H9 (cell line): ENCODE results near the gene SCAF11. TPM values are rescaled to one million over a fixed set of nuclear protein-coding genes. Genes with fewer than 3 reads are reported as not detected.

Source experiments
- DNase-seq: peaks from one replicate; pipeline ENCODE4 v3.0.0-alpha.2; 2017
- H2AFZ ChIP-seq: one replicate; pipeline ENCODE4 v1.6.1; 2013; ENCODE audit warnings: mild to moderate bottlenecking, low read length, control low read depth, moderate library complexity
- H2AK5ac ChIP-seq: 2 replicates; pipeline ENCODE4 v1.6.1; 2013; ENCODE audit warnings: low read length, control low read depth, mixed read lengths; ENCODE audit not compliant: insufficient read length
- H2BK120ac ChIP-seq: one replicate; pipeline ENCODE4 v1.6.1; 2013; ENCODE audit warnings: low read depth, mild to moderate bottlenecking, low read length, control low read depth, inconsistent platforms; ENCODE audit not compliant: poor library complexity, severe bottlenecking
- H2BK12ac ChIP-seq: 2 replicates; pipeline ENCODE4 v1.6.1; 2013; ENCODE audit warnings: low read length, control low read depth, mixed read lengths, low read depth; ENCODE audit not compliant: insufficient read length
- H2BK15ac ChIP-seq: 2 replicates; pipeline ENCODE4 v1.6.1; 2013; ENCODE audit warnings: low read depth, low read length, control low read depth
- H2BK20ac ChIP-seq: one replicate; pipeline ENCODE4 v1.6.1; 2013; ENCODE audit warnings: low read depth, mild to moderate bottlenecking, low read length, control low read depth, inconsistent platforms; ENCODE audit not compliant: poor library complexity, severe bottlenecking
- H2BK5ac ChIP-seq: 2 replicates; pipeline ENCODE4 v1.6.1; 2013; ENCODE audit warnings: low read length, control low read depth, mixed read lengths; ENCODE audit not compliant: insufficient read length
- H3K14ac ChIP-seq: 2 replicates; pipeline ENCODE4 v1.6.1; 2013; ENCODE audit warnings: low read length, control low read depth; ENCODE audit not compliant: insufficient read depth
- H3K18ac ChIP-seq: 2 replicates; pipeline ENCODE4 v1.6.1; 2013; ENCODE audit warnings: low read depth, mild to moderate bottlenecking, mixed read lengths, low read length, control low read depth; ENCODE audit not compliant: insufficient read length
- H3K23ac ChIP-seq: 2 replicates; pipeline ENCODE4 v1.6.1; 2013; ENCODE audit warnings: low read length, control low read depth, mixed read lengths, low read depth; ENCODE audit not compliant: insufficient read length
- H3K23me2 ChIP-seq: 2 replicates; pipeline ENCODE4 v1.6.1; 2013; ENCODE audit warnings: low read depth, mild to moderate bottlenecking, mixed read lengths, low read length, control low read depth; ENCODE audit not compliant: insufficient read length, poor library complexity, severe bottlenecking
- H3K27ac ChIP-seq: 2 replicates; pipeline ENCODE4 v1.5.1; 2013; ENCODE audit warnings: low read length, control low read depth, mixed read lengths, low read depth; ENCODE audit not compliant: insufficient read length
- H3K27me3 ChIP-seq: 2 replicates; pipeline ENCODE4 v1.6.1; 2013; ENCODE audit warnings: low read length, control low read depth, inconsistent platforms; ENCODE audit not compliant: insufficient read depth
- H3K4ac ChIP-seq: 2 replicates; pipeline ENCODE4 v1.6.1; 2013; ENCODE audit warnings: low read depth, mild to moderate bottlenecking, control low read depth, inconsistent platforms, low read length, moderate library complexity
- H3K4me1 ChIP-seq: 2 replicates; pipeline ENCODE4 v1.6.1; 2013; ENCODE audit warnings: low read length, control low read depth, inconsistent platforms; ENCODE audit not compliant: insufficient read depth
- H3K4me2 ChIP-seq: 2 replicates; pipeline ENCODE4 v1.6.1; 2013; ENCODE audit warnings: low read length, control low read depth, mixed read lengths; ENCODE audit not compliant: insufficient read length, insufficient read depth
- H3K56ac ChIP-seq: 2 replicates; pipeline ENCODE4 v1.6.1; 2013; ENCODE audit warnings: low read depth, mild to moderate bottlenecking, mixed read lengths, low read length, control low read depth; ENCODE audit not compliant: insufficient read length
- H3K79me1 ChIP-seq: 2 replicates; pipeline ENCODE4 v1.6.1; 2013; ENCODE audit warnings: low read depth, mild to moderate bottlenecking, moderate library complexity, low read length, control low read depth, inconsistent platforms; ENCODE audit not compliant: insufficient read depth, poor library complexity, severe bottlenecking
- H3K79me2 ChIP-seq: 2 replicates; pipeline ENCODE4 v1.6.1; 2013; ENCODE audit warnings: low read length, control low read depth, inconsistent platforms; ENCODE audit not compliant: insufficient read depth
- H3K9ac ChIP-seq: 2 replicates; pipeline ENCODE4 v1.6.1; 2013; ENCODE audit warnings: low read length, control low read depth, mixed read lengths; ENCODE audit not compliant: insufficient read length; ENCODE audit errors: extremely low read depth
- H3K9me3 ChIP-seq: one replicate; pipeline ENCODE4 v1.6.1; 2013; ENCODE audit warnings: low read depth, low read length, inconsistent platforms; ENCODE audit not compliant: control insufficient read depth
- H3T11ph ChIP-seq: one replicate; pipeline ENCODE4 v1.6.1; 2013; ENCODE audit warnings: mild to moderate bottlenecking, low read length, control low read depth, inconsistent platforms
- H4K20me1 ChIP-seq: one replicate; pipeline ENCODE4 v1.6.1; 2013; ENCODE audit not compliant: control insufficient read depth, insufficient read length, insufficient read depth
- H4K5ac ChIP-seq: 2 replicates; pipeline ENCODE4 v1.6.1; 2013; ENCODE audit warnings: low read depth, mild to moderate bottlenecking, mixed read lengths, low read length, control low read depth; ENCODE audit not compliant: insufficient read length
- H4K8ac ChIP-seq: replicated peaks from 2 replicates; pipeline ENCODE4 v1.6.1; 2013; ENCODE audit warnings: low read length, control low read depth, mixed read lengths, low read depth; ENCODE audit not compliant: insufficient read length
- H4K91ac ChIP-seq: 2 replicates; pipeline ENCODE4 v1.6.1; 2013; ENCODE audit warnings: low read depth, mild to moderate bottlenecking, moderate library complexity, mixed read lengths, low read length, control low read depth; ENCODE audit not compliant: insufficient read length
- H3K27ac Mint-ChIP-seq, 3 experiments: 2 replicates in 2 of 3; 3 replicates in 1 of 3; pipeline ENCODE4 v1.8.0; 2020 to 2021; ENCODE audit warnings: mixed read lengths in 3 of 3, mild to moderate bottlenecking in 1 of 3, moderate library complexity in 1 of 3
- H3K27me3 Mint-ChIP-seq: 2 replicates; pipeline ENCODE4 v1.8.0; 2021; ENCODE audit warnings: low read depth, mild to moderate bottlenecking, moderate library complexity, mixed read lengths
- H3K36me3 Mint-ChIP-seq, 3 experiments: 2 replicates in 2 of 3; 3 replicates in 1 of 3; pipeline ENCODE4 v1.8.0; 2020 to 2021; ENCODE audit warnings: low read depth in 3 of 3, mixed read lengths in 3 of 3; ENCODE audit not compliant: insufficient read depth in 1 of 3
- H3K4me1 Mint-ChIP-seq, 2 experiments: 2 replicates each; pipeline ENCODE4 v1.8.0; 2020; ENCODE audit warnings: mixed read lengths in 2 of 2
- H3K4me3 Mint-ChIP-seq, 2 experiments: 2 replicates in 1 of 2; 3 replicates in 1 of 2; pipeline ENCODE4 v1.8.0; 2020 to 2021; ENCODE audit warnings: mild to moderate bottlenecking in 2 of 2, mixed read lengths in 2 of 2, moderate library complexity in 1 of 2
- H3K9me3 Mint-ChIP-seq, 2 experiments: 2 replicates in 1 of 2; 3 replicates in 1 of 2; pipeline ENCODE4 v1.8.0; 2020; ENCODE audit warnings: mild to moderate bottlenecking in 2 of 2, mixed read lengths in 2 of 2, moderate library complexity in 1 of 2
- CTCF ChIP-seq: fragments of 200-600 bp; sonication (generic); conservative IDR thresholded peaks from 3 replicates; pipeline ENCODE4 v1.8.0; 2021; ENCODE audit warnings: antibody characterized with exemption, mild to moderate bottlenecking
- WGBS: extraction: QIAGEN DNeasy Blood & Tissue Kit; methylation state at CpG from one replicate; pipeline ENCODE4 v1.1.7; 2013; ENCODE audit warnings: missing lambda C conversion rate, low lambda C conversion rate, mixed read lengths; ENCODE audit not compliant: insufficient read length; ENCODE audit errors: extremely low coverage; 5-methylcytosine and 5-hydroxymethylcytosine counted together
- total RNA-seq: library from RNA; stranded (reverse); gene quantifications from 2 replicates; pipeline ENCODE4 v1.2.1, GENCODE V29; 2021

Gene SCAF11
- total RNA-seq, 1 experiment from 2014 or later = 90.8 TPM

- no peak overlapping the region for H2BK15ac ChIP-seq
- Mint-ChIP-seq H3K27ac (no peak overlapping the region), H3K4me3 (no peak overlapping the region), H3K4me1 (no peaks in the 10 kb centered on the region), H3K36me3 (peaks cover 0 to 28% (median 19%) of the 10 kb centered on the region in 3 experiments; a peak in 6 of 7 replicates), H3K27me3 (no peaks in the 10 kb centered on the region), H3K9me3 (no peaks in the 10 kb centered on the region)
- H2BK120ac ChIP-seq = no peak overlapping the region
- no peak overlapping the region for H3K14ac ChIP-seq
- no peak overlapping the region for H2AK5ac ChIP-seq
- no peak overlapping the region for H3K9ac ChIP-seq
- no peaks in the 10 kb centered on the region for H3K27me3 ChIP-seq
- H3K27ac ChIP-seq = no peak overlapping the region
- H3K23me2 ChIP-seq = no peaks in the 10 kb centered on the region
- H2BK12ac ChIP-seq = no peak overlapping the region
- no CpG with 5 or more reads among the region's 3 CpGs for WGBS
- H2BK5ac ChIP-seq = no peak overlapping the region
- H4K91ac ChIP-seq = no peak overlapping the region
- H3K4ac ChIP-seq = no peak overlapping the region
- no peaks in the 10 kb centered on the region for H3K9me3 ChIP-seq
- H3K18ac ChIP-seq = no peak overlapping the region
- DNase-seq = no peak
- no peak overlapping the region for H4K8ac ChIP-seq
- H3K4me1 ChIP-seq = no peaks in the 10 kb centered on the region
- H3K23ac ChIP-seq = no peak overlapping the region
- H3K79me2 ChIP-seq = no peaks in the 10 kb centered on the region
- H3K4me2 ChIP-seq = no peak overlapping the region
- H3T11ph ChIP-seq = no peak overlapping the region
- TF ChIP-seq CTCF = no peak
- no peak overlapping the region for H3K56ac ChIP-seq
- no peaks in the 10 kb centered on the region for H4K20me1 ChIP-seq
- no peak overlapping the region for H2BK20ac ChIP-seq
- no peak overlapping the region for H2AFZ ChIP-seq
- H3K79me1 ChIP-seq = no peaks in the 10 kb centered on the region
- no peak overlapping the region for H4K5ac ChIP-seq
Observed at GRCh38 chr12:45918818-45919217, 71.6 kb downstream of the SCAF11 start.
